Middle frontal gyrus (tissue), 1 donor: ENCODE data around the gene CLPSL2.

ENCODE experiments used
- DNase-seq: peaks from one replicate; pipeline ENCODE4 v3.0.0-alpha.2; 2015; ENCODE audit warnings: low spot score; ENCODE audit errors: extremely low spot score

CLPSL2 gene

DNA sequence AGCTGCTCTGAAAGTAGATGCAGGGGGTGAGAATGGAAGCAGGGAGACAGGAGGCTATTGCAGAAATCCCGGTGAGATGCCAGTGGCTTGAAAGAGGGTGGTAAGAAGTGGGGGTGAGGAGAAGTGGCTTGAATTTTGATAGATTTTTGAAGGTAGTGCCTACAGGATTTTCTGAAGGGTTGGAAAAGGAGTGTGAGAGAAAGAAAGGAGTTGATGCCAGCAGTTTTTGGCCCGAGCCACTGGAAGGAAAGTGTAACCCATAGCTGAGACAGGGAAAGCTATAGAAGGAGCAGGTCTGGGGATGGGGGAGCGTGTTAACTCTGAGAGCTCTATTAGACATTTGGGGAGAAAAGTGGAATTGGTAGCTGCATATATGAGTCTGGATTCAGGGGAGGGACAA is 29.9 kb upstream of the CLPSL2 start:
- DNase-seq, result no peak

DNA sequence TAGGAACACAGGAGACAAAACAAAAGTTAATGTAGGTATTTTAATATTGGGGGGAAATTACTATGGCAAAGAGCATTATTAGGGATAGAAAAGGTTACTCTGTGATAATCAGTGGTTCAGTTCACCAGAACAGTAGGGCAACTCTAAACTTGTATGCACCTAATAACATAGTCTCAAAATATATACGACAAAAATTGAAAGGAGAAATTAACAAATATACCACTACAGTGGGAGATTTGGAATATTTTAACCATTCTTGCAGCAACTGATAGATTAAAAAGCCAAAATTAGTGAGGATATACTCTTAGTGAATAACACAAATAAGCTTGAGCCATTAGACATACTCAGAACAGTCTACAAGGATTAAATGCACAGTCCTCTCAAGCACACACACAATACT is 28.5 kb upstream of the CLPSL2 start:
- no peak for DNase-seq

DNA sequence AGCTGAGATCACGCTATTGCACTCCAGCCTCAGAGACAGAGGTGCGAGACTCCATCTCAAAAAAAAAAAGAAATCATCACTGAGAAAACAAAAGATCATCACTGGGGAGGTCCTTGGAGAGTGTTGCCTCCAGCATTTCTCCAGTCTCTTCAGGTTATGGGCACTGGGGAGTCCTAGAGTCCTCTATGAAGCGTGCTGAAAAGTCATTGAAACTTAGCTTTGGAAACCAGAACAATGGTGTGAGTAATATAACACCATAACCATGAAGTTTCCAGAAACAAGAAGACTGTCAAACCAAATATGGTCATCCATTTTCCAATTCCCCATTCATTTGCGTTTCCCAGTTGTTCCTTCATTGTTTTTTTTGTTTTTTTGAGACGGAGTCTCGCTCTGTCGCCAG is 25.8 kb upstream of the CLPSL2 start:
- no peak for DNase-seq

DNA sequence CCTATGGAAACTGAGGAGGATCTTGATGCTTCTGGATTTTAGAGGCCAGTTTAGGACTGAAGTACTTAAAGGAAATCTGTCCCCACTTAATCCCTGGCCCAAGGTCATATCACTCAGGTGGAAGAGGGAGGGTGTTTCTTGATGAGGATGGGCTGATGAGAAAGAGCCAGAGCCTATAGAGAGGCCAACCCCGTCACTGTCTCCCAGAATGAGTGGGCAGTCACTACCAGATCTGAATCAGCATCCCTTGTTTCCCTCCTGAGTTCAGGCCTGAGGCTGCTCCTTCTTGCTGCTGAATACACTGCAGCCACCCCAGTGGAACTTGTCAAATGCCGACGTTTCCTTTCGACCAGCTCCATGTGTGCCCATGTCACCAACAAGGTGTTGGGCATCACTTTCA is 24.8 kb upstream of the CLPSL2 start:
- no peak for DNase-seq

DNA sequence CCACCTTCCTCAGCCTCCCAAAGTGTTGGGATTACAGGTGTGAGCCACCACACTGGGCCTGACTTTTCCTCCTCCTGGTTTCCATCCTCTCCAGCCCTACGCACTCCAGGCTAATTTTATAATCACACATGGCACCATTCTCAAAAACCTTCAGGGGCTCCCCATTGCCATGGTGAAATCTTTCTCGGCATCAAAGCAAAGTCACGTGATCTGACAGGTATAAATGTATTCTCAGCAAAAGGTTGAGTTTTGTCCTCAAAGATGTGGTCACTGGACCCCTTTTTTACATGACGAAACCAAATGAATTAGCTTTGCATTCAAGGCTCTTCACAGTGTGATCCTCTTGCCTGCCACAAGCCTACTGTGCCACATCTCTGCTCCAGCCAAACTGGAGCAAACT is 24.1 kb upstream of the CLPSL2 start:
- DNase-seq, result no peak

DNA sequence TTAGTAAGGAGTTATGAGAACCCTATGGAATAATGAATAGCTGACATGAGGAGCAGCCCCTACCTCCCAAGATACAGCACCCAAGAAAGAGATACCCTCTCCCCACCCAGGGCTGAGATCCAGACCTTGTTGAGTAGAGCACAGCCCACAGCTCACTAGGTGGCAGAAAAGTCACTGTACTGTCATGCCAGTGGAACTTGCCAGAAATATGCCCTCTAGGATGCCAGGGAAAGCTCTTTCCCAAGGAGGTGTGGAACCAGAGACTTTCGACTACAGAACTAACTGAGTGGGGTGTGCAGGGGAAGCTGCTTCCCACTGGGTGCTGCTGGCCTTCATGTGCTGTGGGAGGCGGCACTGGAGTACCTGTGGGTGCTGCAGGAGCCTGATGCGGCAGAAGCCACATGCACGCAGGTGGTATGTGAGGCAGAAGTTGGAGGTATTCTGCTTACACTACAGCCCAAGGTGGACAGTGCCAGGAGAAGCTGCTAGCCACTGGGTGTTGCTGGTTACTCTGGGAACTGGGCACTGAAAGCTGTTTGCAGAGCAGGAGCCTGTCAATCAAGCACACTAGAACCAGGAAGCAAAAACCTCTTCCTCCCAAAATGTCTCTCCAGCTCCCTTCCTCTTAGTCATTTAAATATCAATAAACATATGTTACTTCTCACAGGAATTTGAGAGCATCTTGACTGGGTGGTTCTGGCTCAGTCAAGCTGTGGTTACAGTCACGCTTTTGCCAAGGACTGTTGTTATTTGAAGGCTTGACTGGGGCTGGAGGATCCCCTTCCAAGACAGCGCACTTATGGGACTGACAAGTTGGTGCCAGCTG is 21.7 kb upstream of the CLPSL2 start:
- DNase-seq, result no peak

DNA sequence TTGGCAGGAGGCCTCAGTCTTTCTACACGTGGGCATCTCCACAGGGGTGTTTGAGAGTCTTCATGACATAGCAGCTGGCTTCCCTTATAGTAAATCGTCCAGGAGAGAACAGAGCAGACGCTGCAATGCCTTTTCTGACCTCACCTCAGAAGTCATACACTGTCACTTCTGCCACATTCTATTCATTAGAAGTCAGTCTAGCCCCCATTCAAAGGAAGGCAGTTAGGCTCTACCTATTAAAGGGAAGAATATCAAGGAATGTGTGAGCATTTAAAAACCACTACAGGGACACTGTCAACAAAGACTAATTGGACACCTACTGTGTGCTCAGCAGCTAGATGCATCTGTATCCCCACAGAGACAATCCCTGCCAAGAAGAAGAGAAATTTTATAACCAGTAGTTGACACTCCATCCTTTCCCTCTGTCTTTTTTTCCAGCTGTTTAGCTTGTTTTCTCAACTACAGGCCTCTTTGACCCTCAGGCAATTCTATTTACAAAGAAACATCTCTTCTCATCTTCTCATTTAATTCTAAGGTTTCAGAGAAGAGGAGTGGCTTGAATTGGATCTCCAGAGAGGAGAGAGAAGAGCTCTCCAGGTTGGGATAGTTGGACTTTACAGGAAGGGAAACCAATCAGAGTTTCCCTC is 21.0 kb upstream of the CLPSL2 start:
- DNase-seq, result no peak

DNA sequence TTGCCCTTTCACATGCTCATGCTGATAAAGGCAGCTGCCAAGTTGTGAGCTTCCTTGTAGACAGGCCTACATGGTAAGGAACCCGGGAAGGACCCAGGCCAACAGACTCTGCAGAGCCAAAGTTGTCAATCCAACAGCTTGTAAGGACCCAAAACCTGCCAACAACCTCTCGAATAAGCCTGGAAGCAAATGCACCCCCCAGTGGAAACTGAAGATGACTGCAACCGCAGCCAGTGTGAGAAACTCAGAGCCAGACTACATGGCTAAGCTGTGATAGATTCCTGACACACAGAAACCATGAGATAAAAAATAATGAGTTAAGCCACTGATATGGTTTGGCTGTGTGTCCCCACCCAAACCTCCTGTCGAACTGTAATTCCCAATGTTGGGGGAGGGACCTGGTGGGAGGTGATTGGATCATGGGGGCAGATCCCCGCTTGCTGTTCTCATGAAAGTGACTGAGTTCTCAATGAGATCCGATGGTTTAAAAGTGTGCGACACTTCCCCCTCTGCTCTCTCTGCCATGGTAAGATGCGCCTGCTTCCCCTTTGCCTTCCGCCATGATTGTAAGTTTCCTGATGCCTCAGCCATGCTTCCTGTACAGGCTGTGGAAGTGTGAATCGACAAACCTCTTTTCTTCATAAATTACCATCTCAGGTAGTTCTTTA is 18.8 kb upstream of the CLPSL2 start:
- no peak for DNase-seq

DNA sequence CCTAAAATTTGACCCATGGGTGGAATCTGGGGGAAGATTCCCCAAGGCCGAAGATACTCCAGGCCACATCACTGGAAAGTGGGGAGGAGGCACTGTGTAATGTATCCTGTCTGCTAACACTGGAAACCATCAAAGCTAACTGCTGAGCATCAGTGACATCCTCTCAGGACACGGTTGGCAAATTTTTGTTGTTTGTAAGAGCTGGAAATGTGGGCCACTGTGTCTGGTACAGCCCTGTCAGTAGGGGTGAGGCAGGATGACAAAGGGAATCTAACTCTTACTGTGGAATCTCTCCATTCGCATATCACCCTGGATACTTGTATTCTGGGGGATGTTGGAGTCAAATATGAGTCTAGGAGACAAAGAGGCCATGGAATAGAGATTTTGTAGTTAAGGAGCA is 17.0 kb upstream of the CLPSL2 start:
- DNase-seq, result no peak

DNA sequence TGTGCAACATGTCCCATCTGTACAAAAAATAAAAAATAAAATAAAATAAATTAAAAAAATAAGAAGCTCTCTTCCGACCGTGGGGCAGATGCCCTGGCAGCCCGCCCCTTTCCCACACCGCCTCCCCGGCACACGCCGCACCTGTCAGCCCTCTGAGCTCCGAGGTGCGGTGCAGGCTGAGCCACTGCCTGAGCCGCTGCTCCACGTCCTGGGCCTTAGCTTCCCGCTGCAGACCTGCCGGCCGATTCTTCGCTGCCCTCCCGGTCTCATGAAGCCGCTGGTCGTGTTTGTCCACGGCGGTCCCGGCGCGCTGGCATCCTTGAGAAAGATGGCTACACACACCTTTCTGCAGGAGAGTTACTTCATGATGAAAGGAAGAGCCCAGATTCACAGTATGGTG is 10.7 kb upstream of the CLPSL2 start:
- DNase-seq, result no peak

DNA sequence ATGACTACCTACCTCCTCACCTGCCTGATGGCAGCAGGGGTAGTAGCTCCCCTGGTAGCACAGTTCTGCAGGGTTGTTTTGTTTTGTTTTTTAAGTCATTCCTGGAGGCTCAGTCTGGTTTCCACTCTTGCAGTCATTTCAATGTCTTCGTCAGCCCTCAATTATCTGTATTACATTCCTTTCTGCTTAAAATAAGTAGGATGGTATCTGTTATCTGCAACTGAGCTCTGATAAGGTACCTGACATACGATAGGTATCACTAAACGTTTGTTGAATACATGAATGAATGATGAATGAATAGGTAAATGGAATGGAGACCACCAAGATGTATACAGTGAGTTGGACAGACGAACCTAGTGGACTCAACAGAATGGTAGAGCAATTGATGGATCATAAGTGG is 7.2 kb upstream of the CLPSL2 start:
- no peak for DNase-seq

DNA sequence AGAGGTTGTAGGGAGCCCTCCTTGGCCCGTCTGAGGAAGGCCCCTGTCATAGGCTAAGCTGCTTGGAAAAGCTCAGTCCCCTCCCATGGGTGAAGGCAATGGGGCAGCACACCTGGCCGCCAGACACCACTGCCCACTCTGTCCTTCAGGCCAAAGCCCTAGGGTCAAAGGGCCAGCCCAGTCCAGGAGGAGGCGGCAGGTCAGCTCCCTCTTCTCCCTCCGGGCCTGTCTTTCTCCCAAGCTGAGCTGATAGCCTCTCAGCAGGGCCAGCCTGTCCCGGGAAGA is 5.1 kb upstream of the CLPSL2 start:
- DNase-seq, result no peak

DNA sequence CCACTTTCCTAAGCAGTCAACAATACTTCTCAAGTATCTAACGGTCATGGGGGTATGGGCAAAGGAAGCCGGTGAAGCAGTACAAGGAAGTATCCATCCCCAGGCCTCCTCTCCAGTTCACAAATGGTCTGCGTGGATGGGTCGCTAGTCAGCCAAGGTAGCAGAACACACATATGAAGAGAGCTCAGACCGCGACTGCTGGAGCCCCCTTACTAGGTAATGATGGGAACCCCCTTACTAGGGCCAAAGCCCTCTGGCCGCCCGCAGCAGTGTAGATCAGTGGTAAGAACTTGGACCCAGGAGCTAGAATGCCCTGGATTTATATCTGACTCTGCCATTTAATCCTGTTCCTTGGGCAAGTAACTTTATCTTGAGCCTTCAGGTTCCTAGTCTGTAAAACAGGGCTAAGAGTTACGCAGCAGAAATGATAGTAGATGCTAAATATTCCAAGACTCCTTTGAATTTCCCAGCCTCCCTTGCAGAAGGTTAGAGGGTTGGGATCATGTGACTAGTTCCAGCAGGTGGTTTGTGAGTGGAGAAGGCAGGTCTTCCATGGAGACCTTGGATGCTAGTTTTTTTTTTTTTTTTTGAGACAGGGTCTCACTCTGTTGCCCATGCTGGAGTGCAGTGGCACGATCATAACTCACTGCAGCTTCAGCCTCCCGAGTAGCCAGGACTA is 2.1 kb upstream of the CLPSL2 start:
- DNase-seq, result no peak

DNA sequence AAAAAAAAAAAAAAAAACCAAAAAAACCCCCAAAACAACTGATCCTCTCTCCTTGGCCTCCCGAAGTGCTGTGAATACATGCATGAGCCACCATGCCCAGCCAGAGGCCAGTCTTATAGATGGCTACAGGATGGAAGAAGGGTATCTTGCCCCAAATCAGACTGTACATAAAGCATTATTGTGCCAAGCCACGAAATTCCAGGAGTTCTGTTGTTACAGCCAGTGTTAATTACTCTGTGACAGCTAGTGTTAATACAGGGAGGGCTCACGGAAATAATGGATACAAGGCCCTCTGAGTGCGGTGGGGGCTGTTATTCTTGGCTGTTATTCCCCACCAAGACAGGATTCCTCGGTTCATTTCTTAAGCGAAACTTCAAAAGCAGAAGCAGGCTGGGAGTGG is 1.4 kb upstream of the CLPSL2 start:
- no peak for DNase-seq

DNA sequence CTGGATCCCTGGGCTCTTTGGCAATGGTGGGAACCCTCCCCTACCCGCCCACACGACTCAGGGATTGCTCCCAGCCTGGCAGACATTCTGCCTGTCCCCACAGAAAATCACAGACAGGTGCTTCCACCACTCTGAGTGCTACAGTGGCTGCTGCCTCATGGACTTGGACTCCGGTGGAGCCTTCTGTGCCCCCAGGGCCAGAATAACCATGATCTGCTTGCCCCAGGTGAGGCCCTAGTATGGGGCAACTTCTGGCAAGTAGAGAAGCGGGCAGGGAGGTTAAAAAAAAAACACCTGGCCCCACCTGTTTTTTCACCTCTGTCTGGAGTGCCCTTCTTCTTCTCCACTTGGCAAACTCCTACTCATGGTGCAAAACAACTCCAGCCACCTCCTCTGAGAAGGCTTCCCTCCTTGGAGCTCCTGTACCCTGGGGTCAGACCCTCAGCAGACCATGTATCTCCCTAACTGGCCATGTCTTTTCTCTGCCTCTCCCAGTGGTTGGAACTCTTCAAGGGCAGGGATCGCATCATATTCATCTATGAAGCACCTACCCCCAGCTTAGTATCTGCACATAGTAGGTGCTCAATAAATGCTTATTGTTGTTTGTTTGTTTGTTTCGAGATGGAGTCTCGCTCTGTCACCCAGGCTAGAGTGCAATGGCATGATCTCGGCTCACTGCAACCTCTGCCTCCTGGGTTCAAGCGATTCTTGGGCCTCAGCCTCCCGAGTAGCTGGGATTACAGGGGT is 1.1 kb downstream of the CLPSL2 start:
- DNase-seq, result no peak

DNA sequence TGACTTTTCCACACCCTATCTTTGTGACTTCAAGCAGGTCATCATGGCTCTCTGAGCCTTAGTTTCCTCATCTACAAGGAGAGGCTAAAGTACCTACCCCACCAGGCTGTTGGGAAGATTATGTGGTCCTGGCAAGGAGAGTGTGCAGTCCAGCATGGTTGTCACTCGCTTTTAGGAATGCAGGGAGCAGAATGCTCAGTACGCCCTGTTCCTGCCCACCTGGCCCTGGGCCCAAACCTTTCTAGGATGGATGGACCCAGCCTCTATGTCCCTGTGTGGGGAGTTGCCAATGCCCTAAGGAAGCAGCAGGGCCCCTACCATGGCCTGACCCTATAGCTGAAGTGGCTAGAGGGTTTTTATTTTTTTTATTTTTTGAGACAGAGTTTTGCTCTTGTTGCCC is 2.0 kb downstream of the CLPSL2 start:
- no peak for DNase-seq

DNA sequence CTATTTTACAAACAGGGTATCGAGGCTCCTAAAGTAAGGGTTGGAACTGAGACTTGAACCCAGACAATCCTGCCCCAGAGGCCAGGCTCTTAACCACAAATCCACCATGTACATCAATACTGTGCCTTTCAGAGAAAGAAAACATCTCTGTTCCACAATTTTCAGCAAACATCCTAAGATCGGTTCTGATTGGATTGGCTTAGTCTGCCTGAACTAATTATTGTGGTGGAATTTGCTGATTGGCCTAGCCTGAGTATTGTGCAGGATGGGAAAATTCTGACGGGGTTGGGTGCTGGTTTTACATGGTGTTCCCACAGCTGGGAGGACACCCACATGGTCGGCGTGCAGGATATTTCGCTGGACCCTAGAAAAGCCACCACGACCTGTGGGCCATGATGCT is 4.3 kb downstream of the CLPSL2 start, which contains the start of gene CLPSL1:
Gene CLPSL1 (plus strand): TSS at position 301 of the 400 bp plus-strand sequence. CDS start 92 bp downstream, at position 393.
- DNase-seq, result no peak

DNA sequence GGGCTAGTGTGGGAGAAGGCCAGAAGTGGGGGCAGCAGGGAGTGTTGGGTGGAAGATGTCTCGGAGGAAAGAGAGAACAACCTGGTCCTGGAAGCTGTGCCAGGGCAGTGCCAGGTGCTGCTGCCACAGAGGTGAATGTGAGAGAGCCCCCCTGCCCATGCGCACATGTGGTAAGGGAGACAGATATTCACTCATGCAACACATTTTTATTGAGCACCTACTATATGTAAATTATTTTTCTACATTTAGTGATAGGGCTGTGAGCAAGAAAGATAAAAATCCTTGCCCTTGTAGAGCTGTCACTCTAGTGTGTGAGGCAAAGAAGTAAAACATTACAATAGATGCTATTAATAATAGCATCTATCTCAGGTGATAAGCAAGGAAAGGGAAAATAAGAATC is 4.9 kb downstream of the CLPSL2 start:
- no peak for DNase-seq

DNA sequence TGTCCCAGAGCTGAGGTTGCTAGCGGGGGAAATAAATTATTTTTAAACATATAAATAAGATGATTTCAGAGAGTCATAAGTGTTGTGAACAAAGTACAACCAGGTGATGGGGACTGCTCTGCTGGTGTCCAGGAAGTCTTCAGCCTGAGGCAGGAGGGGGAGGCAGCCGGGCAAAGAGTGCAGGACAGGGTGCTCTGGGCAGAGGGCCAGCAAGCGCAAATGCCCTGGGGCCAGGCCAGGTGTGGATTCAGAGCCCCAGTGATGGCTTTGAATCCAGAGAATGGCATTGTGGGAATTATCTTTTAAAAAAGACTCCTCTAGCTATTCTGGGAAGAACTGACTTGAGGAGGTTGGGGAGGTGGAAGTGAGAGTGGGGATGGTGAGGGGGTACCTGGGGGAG is 6.0 kb downstream of the CLPSL2 start:
- no peak for DNase-seq

DNA sequence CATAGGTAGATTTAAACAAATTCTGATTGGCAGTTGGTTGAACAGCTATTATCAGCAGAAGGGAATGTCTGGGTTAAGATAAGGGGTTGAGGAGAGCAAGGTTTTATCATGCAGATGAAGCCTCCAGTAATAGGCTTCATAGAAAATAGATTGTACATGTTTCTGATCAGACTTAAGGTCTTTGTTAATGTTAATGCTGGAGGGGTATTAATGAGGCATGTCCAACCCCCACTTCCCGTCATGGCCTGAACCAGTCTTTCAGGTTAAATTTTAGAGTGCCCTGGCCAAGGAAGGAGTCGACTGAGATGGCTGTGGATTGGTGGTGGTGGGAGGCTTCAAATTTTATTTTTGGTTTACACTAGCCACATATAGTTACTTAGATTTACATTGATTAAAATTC is 7.8 kb downstream of the CLPSL2 start:
- DNase-seq, result no peak

DNA sequence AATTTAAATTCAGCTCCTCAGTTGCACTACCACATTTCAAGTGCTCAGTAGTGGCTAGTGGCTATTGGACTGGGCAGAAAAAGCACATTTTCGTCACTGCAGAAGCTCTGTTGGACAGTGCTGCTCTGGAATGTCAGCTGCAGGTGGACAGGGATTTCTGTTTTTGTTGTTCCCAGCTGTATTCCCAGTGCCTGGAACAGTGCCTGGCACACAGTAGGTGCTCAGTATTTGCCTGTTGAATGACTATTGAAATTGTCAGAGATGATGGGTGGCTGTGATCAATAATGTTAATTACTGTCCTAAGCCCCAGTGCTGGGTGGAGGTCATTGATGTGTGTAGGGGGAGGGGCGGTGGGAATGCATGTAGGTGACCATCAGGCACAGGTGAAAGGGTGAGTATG is 9.9 kb downstream of the CLPSL2 start:
- DNase-seq, result no peak

DNA sequence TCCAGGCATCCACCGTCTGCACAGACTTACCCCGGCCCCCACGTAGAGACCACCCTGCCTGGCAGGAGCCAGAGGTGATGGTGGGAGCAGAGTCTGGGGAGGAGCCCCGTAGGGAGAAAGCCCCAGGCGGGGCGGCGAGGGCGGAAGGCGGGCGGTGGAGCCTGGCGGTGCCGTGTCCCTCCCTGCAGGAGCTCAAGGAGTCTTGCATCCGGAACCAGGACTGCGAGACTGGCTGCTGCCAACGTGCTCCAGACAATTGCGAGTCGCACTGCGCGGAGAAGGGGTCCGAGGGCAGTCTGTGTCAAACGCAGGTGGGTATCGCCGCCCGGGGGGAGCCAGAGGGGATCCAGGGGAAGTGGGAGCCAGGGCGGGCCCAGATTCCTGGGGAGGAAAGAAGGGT is 10.4 kb downstream of the CLPSL2 start:
- DNase-seq, result no peak
